ENCODE measurements around the gene CPNE7.

DNA sequence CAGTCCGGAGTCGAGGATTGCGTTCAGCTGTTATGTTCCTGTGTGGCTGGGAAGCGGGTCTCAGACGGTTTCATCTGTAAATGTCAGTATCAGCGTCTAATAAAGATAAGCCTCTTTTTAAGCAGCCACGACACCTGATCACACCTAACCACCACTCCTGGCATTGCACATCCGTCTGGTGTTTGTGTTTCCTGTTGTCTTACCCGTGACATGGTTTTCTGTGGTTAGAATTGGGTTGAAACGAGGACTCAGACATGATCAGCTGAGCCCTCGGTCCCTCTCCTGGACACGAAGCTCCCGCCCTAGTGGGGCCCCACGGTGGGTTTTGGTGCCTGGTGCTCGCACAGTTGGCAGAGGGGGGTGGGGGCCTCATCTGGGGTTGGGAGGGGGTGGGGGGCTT, 18.3 kb downstream of the CPNE7 start:
- no peak for TF ChIP-seq POLR2A (IDR thresholded peaks at IDR 0.05)
- TF ChIP-seq, protein P1, sequence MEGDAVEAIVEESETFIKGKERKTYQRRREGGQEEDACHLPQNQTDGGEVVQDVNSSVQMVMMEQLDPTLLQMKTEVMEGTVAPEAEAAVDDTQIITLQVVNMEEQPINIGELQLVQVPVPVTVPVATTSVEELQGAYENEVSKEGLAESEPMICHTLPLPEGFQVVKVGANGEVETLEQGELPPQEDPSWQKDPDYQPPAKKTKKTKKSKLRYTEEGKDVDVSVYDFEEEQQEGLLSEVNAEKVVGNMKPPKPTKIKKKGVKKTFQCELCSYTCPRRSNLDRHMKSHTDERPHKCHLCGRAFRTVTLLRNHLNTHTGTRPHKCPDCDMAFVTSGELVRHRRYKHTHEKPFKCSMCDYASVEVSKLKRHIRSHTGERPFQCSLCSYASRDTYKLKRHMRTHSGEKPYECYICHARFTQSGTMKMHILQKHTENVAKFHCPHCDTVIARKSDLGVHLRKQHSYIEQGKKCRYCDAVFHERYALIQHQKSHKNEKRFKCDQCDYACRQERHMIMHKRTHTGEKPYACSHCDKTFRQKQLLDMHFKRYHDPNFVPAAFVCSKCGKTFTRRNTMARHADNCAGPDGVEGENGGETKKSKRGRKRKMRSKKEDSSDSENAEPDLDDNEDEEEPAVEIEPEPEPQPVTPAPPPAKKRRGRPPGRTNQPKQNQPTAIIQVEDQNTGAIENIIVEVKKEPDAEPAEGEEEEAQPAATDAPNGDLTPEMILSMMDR (IDR thresholded peaks at IDR 0.05): no peak

Measured in lower leg skin (tissue), 3 donors.